Activated CD8-positive, alpha-beta memory T cell treated with anti-CD3 and anti-CD28 coated beads for 4 hours (primary cell): ENCODE results near the gene ZNF276.
"Not testable (repeated sequence)": the region's sequence is repeated elsewhere in the genome, so short reads cannot be mapped to it uniquely, and the experiment has no call there.

Experiments
- DNase-seq, 2 donors: peaks; one replicate each; pipeline ENCODE4 v3.0.0-alpha.2; 2020; ENCODE audit warnings: low read depth in 2 of 2

Gene ZNF276

DNA sequence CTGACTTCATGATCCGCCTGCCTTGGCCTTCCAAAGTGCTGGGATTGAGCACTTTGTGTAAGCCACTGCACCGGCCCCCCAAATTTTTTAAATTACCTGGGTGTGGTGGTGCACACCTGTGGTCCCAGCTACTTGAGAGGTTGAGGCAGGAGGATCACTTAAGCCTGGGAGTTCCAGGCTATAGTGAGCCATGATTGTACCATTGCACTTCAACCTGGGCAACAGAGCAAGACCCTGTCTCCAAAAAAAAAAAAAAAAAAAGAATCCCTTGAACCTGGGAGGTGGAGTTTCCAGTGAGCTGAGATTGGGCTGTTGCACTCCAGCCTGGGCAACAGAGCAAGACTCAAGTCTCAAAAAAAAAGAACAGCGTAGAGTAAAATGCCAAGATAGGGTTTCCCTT, 15.2 kb downstream of the ZNF276 start:
- no peak for DNase-seq

DNA sequence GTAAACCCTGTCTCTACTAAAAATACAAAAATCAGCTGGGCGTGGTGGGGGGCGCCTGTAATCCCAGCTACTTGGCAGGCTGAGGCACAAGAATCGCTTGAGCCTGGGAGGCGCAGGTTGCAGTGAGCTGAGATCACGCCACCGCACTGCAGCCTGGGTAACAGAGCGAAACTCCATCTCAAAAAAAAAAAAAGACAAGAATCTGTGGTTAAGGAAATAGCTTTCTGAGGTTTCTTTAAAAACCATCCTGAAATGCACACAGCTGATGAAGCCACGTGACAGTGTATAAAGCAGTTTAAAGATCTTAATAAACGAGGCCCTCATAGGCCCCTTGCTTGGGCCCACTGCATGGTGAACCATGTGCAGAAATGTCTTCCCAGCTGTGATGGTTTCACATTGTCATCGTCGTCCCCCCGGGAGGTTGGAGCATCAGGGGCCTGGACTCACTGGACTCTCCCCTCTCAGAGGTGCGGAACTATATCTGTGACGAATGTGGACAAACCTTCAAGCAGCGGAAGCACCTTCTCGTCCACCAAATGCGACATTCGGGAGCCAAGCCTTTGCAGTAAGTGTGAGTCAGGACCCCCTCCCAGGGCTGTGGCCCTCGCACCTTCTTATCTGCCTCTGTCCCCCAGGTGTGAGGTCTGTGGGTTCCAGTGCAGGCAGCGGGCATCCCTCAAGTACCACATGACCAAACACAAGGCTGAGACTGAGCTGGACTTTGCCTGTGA, 16.2 kb downstream of the ZNF276 start:
- DNase-seq = no peak

DNA sequence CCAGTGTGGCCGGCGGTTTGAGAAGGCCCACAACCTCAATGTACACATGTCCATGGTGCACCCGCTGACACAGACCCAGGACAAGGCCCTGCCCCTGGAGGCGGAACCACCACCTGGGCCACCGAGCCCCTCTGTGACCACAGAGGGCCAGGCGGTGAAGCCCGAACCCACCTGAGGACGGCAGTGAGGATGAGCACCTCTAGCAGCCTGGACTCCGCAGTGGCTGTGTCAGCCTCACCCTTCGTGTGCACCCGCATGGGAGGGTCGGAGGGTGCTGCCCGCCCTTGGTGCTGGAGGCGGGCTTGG, 16.7 kb downstream of the ZNF276 start:
- no peak for DNase-seq

DNA sequence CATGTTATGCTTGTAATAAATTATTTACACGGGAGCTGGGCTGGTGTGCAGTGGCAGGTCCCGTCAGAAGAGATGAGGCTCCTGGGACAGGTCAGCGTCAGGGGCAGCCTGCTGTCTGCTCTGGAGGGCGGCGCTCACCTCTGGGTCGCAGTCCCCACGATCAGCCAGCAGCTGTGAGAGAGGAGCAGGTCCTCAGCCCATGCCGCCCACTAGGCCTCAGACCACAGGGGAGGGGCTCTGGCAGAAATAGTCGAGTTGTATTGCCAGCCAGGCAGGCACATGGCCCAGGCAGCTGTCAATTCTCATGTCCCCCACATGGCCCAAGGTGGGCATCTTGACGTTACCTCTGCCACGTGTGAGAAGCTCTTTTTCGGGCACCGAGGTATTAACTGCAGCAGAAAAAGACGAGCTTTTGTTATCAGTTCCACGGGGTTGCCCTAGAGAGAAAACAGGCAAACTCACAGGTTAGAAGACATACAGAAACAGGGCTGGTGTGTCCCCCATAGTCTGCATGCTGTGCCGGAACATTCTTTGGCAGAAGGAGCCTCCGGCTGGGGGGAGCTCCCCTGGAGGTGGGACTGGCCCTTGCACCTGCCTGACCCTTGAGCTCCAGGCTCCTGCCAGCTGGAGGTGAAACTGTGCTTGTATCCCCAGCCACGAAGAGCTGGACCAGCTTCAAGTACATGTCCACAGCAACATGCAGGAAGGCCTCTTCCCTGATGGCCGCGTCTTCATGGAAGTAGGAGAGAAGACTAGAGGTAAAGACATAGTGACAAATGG, 17.4 kb downstream of the ZNF276 start:
- no peak for DNase-seq

DNA sequence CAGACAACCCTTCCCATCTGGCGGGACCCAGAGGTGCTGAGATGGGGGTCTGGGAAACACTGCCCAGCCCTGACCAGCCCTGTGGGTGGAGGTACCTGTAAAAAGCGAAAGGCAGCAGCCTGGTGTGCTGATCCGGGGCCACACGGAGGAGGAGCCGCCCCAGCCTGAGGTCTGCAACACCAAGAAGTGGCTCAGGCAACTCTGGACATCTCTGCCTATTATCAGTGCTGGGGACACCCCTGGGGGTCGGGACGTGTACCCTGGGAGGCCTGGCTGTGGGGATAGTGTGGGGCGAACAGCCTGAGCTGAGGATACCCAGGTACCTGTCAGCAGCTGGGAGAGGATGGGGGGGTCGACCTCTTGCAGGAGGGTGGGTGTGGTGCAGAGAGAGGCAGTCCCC, 18.0 kb downstream of the ZNF276 start:
- DNase-seq = no peak

DNA sequence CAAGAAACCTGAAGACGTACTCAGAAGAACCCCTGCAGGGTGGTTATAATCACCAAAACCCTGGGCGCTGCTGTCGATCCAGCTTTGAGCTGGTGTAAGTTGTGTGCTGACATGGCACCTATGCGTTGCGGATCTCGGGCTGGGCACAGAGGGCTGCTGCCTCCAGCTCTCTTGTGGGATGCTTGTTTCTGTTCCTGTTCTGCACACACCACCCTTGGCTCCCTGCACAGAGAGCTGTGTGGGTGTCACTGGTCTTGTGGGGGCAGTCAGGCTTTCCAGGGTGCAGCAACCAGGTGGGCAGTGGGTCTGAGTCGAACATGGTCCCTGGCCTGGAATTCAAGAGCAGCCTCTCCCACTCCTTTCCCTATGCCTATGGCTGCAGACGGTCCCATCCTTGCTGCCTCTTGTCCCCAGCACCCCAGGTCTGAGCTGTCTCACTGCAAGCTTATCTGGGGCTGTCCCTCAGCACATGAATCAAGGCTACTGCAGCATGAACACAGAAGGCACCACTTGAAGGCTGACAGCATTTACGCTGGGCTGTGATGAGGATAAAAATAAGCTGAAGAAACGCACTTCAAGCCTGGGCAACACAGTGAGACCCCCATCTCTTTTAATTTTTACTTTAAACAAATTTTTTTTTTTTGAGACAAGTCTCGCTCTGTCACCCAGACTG, 20.1 kb downstream of the ZNF276 start:
- DNase-seq = no peak

DNA sequence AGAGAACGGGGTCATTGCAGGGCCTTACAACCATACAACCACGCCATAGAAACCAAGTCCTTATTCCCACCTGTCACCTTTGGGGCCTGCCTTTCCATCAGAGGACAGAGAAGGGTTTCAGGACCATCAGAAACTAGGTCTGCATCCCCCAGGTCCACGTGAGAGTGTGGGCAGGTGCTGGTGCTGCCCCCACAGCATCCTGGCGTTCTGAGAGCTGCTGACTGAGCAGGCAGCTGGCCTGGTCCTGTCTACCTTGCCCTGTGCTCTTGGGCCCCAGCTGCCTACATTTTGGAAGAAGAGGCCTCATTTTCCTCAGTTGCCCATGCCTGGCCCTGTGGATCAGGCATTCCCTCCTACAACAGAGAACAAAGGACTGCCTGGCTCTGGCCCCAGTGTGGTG, 21.6 kb downstream of the ZNF276 start:
- no peak for DNase-seq

DNA sequence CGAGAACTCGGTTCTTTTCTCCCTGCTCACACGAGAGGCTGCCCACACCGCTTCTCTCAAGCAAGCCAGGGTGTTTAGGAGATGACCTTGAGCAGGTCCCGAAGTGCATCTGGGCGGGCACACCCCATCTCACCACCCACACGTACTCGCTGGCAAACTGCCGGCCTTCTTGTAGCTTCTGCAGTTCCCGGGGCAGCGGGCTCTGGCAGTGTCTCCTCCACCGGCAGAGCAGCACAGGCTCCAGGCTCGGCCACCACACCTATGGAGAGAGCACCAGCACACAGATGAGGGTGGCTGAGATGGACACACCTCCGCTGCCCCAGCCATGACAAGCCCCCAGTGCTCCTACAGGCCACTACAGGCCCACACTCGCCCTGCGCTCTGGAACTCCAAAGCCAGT, 23.5 kb downstream of the ZNF276 start:
- DNase-seq = no peak

DNA sequence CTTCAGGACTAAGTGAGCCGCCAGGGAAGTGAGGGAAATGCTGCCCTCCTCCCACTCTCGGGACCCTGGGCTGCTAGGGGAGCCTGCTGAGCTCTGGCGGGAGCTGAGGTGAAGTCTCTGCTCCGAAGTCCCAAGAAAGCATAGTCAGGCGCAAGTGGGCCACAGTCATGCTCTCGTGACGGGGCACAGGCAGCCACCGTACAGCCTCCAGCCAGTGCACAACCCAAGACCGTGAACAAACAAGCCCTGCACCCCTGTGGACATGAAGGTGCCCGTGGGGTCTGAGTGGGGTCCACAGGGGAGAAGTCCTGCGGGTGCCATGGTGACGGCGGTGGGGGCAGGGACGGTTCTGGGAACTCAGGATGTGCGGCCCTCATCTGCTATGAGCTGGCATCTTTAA, 24.7 kb downstream of the ZNF276 start:
- no peak for DNase-seq

DNA sequence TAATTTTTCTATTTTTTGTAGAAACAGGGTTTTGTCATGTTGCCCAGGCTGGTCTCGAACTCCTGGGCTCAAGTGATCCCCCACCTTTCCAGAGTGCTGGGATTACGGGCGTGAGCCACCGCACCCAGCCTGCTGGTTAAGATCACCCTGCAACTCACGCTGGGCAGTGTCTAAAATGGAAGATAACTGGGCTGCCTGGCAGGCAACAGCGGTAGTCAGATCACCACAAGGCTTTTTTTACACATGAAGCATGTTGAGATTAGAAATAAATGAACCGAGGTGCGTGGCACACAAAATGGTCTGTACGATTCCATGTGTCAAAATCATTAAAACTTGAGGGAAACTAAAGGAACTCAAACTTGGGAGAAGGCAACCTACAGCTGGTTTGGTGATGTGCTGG, 26.7 kb downstream of the ZNF276 start:
- no peak for DNase-seq

DNA sequence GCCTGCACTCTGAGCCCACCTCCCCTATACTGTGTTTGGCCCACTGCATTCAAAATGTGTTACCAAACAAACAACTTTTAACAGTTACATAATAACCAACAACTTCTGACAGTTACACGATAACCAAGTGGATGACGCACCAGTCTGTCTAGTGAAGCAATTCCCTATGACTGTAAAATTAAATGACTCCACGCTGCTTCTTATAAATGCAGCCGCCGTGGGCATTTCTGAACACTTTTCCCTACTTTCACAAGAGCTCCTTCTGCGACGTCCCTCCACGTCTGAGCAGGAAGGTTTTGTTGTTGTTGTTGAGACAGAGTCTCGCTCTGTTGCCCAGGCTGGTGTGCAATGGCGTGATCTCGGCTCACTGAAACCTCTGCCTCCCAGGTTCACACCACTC, 27.6 kb downstream of the ZNF276 start:
- no peak for DNase-seq

DNA sequence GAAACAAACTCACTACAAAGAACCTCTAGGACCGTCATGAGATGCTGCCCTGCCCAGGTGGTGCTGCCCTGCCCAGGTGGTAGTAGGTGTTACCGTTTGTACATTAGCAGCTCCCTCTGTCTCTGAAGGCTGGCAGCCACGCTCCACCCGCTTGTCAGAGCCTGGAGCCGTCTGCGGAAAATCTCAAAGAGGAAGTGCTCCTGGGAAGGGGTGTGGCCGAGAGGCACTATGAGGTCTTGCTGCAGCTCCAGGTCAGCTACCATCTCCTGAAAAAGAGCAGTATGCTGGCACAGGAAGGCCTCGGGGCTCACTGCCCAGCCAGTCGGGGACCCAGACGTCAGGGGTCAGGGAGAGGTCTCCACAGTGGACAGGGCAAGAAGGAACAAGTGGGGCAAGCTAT, 28.3 kb downstream of the ZNF276 start:
- no peak for DNase-seq

DNA sequence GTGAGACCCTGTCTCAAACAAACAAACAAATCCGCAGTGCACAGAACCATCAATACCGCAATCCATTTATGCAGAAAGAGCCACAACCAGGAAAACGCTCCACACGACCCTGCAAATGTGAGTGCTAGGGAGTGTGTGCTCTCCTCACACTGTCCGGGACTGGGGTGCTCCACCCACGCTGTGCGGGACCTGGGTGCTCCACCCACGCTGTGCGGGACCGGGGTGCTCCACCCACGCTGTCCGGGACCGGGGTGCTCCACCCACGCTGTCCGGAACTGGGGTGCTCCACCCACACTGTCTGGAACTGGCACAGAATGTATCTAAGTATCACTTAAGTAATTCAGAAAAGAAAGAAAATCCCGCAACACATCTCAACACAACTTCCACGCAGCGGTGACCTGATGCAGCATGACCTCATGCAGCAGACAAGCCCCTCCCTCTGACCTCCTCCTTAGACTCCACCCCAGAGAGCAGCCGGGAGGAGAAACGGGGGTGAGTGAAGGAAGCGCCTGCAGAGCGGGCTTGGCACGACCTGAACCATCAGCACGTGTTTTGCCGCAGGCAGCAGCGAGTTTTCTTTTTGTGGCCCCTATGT, 38.5 kb downstream of the ZNF276 start:
- no peak for DNase-seq

DNA sequence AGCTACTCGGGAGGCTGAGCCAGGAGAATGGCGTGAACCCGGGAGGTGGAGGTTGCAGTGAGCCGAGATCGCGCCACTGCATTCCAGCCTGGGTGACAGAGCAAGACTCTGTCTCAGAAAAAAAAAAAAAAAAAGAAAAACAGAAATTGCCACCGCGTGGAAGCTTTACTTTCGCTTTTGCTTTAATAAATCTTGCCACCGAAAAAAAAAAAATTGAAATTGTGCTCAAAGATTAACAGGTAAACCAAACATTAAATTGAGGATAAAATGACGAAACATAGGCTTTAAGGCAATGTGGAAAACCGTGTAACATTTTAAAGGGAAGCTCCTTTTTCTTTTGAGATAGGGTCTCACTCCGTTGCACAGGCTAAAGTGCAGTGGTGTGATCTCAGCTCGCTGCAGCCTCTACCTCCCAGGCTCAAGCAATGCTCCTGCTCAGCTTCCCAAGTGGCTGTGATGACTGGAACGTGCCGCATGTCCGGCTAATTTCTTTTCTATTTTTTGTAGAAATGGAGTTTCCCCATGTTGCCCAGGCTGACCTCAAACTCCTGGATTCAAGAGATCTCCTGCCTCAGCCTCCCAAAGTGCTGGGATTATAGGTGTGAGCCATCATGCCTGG, 40.1 kb downstream of the ZNF276 start:
- no peak for DNase-seq

DNA sequence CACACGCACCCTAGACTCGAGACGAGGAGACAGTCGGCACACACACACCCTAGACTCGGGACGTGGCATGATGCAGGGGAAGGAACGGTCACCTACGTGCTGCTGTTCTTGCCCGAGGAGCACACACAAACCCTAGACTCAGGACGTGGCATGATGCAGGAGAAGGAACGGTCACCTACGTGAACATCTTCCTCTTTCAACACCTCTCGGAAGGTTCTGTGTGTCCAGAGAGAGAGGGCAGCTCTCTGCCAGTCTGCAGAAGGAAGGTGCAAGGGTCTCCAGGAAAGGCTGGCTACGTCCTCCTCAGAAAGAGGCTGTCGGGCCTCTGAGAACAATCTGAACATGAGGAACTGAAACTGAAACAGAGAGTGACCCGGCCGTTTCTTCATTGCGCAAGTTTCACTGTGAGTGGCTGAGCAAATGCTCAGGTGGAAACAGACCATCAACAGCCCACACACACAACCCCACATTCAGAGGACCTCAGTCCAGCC, 43.4 kb downstream of the ZNF276 start:
- peak; percentile 18 to 20 for DNase-seq

DNA sequence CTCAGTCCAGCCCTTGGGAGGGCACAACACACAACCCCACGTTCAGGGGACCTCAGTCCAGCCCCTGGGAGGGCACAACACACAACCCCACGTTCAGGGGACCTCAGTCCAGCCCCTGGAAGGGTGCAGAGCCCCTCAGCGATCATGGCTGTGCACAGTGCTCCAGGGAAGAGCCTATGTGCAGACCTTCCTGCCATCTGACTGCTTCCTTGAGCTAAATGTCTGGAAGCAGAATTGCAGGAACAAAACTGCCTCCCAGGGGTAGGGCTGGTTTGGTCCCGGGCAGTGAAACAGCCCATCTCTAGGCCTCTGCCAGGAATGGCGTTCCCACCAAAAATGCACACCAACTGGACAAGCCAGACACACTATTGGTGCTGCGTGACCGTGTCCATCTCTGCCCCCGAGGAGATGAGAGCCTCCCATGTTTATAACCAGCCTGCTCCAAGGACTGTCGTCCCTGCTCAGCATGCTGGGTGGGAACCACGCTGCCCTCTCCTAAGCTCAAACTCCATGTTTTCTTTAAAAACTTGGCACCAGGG, 44.0 kb downstream of the ZNF276 start:
- DNase-seq = no peak

DNA sequence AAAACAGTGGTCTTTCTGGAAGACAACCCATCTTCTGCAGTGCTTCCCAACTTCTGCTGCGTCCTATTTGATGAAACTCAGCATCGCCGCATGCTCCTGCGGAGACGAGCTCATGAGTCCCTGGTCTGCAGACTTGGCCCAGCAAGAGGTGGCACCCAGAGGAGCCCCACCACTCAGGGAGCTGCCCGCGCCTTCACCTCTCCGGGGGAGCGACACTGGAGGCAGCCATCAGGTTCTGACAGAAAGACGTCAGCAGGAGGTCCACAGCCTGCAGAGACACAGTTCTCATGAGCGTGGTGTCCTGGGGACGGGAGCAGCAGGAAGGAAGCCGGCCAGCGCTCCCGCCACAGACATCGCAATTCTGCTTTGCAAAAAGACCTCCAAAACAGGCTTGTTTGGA, 49.0 kb downstream of the ZNF276 start:
- DNase-seq = no peak

DNA sequence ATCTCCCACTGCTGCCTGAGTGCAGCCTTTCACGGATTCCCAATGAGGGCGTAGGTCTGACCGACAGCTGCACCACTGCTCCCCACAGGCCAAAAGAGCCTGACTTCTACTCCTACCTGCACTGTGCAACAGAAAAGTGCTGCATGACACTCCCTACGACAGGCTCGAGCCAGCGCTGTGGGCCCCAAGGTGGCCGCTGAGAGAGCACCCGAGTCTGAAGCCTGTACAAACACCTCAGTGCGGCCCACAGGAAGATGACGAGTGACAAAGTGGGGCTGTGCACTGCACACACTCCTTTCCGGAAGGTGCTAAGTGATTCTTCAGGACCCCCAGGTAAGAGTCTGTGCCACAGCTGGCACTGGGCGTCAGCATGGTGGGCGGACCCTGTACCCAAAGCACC, 53.9 kb downstream of the ZNF276 start:
- no peak for DNase-seq

DNA sequence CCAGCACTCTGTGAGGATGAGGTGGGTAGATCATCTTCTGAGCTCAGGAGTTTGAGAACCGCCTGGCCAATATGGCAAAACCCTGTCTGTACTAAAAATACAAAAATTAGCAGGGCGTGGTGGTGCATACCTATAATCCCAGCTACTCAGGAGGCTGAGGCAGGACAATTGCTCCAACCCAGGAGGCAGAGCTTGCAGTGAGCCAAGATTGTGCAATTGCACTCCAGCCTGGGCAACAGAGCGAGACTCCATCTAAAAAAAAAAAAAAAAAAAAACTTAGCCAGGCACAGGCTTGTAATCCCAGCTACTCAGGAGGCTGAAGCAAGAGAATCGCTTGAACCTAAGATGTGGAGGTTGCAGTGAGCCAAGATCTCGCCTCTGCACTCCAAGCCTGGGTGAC, 56.9 kb downstream of the ZNF276 start:
- DNase-seq = not testable (repeated sequence)

DNA sequence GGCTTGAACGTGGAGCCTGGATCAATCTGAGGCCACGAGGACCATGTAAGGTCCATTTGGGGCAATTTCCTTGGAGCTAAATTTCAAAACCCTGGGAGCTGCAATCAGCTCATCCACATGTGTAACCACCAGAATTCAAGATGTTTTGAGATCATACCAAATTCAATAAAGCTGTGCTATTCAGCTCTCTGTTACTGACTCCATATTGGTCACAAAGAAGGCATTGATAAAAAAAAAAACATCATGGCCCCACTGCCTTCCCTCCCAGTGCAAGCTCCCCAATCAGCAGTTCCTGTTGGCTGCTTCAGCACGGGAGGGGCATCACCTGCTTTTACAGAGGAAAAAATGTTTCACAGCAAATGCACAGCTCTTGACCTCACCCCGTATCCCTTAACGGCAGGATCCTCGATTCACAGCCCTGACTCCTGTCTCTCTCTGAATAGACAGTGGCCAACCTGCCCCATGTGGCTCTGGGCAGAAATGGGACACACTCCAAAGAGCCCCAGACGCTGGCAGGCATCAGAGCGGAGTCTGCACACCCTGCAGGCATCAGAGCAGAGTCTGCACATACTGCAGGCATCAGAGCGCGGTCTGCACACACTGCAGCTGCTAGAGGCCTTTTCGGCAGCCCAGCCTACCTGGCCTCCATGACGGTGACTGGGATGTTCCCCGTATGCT, 58.0 kb downstream of the ZNF276 start:
- DNase-seq = no peak

DNA sequence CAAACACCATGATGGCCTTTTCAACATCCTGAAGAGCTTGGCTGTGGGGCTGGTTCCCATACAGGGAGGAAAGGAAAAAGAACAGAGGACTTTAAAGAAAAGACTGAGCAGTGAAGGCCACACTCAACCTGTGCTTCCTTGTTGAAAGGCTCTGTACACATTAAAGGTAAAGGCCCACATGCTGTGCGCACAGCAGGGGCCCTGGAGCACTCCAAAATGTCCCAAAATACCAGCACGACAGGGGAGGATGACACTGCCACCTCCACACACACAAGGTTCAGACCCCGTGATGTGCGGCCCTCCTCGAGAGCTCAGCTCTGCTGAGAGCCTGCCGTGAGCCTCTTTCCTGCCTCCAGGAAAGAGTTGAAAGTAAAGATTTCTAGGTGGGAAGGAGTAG, 58.6 kb downstream of the ZNF276 start:
- DNase-seq = no peak
